Stimulated activated naive CD4-positive, alpha-beta T cell (primary cell): Measurements from ENCODE around the gene EEPD1.
A peak's percentile ranks its signal among the peaks of the same experiment; 100 is the strongest.

ENCODE experiments used
- DNase-seq, 6 experiments: peaks; one replicate each; lab custom pipeline; 2025; lab: John Stamatoyannopoulos, UW

EEPD1 gene

DNA sequence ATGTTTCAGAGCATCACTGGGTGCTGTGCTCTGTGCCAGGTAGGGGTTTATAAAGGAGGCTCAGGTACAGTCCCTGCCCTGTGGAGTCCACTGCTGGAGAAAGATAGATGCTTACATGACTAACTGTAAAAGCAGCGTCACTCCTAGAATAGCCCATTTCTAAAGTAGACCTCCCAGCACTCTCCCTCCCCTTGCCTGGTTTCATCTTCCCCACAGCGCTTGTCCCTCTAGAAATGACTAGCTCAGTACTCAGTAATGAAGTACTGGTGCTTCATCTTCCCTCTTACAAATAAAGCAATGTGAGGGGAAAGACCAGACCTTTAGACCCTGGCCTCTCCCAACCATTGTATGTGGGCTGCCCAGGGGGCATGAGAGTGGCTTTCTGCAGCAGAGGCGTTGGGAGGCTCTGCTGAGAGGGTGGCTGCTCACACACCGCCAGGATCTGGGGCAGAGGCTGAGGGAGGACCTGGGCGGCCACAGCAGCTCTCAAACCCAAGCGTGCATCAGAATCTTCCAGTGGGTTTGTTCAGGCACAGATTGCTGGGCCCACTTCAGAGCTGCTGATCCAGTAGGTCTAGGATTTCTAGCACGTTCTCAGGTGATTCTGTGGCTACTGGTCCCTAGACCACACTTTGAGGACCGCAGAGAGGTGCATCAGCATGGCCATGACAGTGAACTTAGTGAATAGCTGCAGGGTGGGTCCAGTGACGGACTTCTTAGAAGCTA, 126.3 kb downstream of the EEPD1 start:
- DNase-seq, result no peak

DNA sequence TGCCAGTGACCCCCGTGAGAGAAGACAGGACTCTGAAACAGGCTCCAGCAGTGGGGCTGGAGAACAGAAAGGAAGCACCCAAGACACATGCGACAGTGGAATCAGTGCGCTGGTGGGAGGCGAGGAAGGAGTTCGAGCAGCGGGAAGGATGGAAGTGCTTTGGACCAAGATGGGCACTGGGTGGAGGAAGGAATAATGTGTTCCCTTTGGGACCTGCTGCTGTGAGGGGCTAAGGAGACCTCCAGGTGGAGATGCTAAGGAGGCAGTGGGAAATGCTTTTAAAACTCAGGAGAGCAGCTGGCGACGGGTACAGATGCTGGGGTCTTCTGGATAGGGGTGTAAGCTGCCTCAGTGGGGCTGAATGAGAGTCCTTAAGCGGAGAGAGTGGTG, 126.9 kb downstream of the EEPD1 start:
- no peak for DNase-seq

DNA sequence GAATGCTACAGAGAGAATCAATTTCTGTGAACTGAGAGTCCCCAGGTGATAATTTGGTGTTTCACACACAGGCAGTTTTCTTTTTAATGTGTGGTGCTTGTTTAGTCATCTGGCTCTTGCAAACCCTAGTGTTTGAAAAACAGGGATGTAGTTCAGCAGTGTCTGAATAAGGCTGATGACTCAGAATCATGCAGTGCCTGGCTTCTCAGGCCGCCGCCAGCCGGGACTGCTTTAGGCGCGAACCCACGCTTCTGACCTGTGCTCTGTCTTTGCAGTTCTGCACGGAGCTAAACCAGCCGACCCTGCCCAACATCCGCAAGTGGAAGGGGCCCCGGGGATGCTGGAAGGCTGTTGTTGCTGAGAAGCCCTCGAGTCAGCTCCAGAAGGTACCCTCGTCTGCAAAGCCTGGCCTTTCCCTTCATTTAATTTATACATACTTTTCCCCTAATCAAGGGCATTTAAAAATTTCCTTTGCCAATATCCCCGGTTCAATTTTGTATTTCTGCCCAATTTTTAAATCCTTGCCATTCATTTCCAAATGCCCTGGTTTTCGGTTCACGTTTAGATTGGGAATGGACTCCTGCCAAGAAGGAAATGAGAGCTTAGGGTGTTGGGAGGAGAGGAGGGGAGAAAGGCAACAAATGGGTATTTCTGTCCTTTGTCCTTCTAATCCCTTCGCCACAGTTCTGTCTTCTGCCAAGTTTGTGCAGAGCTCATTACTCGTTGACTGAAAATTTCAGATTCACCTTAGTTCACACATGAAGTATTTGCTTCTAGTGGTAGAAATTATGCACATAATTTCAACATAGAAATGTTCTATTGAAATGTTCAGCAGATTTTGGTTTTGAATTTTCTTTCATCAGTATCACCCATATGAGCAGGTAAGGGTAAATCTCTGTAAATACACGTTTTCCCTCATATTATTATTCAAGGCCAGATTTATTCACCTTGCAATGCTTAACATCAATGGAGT, 128.1 kb downstream of the EEPD1 start:
- DNase-seq, result no peak

DNA sequence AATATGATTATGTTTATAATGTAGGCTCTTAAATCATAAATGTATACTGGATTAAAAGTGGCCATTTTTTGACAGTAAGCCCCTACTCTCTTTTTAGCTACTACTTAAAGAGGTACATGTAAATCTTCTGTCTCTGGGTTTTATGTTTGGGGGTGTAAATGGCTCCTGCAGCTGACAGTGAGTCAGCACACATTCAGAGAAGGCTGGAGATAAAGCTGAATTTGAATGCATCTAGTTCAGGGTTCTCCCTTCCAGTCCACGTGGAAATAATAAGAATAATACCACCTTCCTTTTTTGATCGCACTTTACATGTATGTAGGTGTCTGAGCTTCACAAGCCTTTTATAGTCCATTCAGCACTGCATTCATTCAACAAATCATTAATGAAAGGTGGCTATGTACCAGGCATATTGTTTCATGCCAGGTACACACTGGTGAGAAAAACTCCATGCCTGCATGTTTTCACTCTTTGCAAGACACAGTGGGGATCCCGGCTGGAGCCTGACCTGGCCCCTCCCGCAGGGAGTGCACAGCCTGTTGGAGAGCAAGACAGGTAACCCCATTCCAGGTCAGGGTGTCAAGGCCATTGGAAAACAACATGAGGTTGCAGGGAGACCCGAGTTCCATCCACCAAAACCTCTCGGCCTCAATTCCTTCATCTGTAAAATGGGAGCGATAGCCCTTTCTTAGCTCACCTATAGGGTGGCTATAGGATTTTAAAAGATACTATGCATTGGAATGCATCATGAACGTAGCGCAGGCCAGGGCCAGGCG, 129.1 kb downstream of the EEPD1 start:
- no peak for DNase-seq

DNA sequence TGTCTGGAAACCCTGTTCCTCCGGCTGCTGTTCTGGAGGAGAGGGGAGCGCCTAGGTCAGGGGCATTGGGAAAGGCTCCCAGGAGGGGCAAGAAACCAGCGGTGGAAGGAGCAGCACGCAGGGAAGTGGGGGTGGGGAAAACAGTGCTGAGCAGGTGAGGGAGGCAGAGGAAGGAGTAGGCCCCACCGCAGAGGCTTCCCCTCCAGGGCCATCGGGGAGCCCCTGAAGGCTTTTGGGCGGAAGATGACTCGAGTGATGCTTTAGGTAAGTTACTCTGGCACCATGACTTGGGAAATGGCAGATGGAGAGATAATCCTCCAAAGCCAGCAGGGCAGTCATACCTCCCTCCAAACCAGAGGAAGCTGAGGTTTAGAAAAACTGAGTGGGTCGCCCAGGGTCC, 130.1 kb downstream of the EEPD1 start:
- peak in 1 of 6 experiments; percentile 6 for DNase-seq

DNA sequence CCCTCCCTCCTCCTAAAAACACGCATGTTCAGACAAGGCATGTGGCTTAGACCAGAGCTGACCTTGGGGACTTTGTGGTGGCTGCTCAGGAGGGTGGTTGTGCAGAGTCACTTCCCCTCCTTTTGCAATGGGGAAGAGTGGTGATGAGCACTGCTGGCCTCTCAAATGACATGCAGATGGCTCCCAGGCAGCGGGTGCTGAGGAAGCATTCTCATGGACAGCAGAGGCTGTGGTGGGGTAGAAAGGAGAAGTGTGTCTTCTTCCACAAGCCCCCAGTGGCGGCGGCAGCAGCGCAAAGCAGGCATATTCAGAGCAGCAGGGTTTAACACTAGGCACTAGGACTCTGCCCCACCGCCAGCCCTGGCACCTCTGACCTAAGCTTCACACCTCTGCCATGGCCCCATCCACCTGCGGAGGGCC, 130.7 kb downstream of the EEPD1 start:
- DNase-seq, result no peak

DNA sequence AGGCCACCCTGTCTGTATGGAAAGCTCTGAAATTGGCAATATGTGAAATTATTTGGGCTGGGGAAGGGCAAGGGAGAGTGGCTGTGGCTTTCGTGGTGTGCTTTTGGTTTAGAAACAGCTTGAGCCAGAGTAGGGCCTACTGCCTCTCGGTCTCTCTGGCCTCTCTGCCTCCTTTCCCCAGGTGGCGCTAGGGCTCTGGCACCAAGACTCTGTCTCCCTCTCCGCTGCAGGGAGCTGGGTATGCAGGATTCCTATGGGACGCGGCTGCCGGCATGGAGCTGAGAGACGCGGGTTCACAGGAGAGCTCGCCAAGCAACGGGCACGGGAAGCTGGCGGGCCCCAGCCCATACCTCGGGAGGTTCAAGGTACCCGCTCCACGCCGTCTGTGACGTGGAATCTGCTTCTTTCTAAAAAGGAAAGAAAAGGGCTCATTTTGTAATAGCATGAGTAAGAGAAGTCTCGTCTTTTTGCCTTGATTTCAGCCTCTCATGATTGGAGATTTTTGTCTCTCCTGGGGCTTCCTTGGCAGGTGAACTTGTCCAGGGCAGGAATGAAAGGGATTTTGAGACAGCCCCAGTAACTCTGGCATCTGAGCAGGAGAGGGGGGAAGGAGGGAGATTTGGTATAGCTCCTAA, 131.5 kb downstream of the EEPD1 start:
- no peak for DNase-seq

DNA sequence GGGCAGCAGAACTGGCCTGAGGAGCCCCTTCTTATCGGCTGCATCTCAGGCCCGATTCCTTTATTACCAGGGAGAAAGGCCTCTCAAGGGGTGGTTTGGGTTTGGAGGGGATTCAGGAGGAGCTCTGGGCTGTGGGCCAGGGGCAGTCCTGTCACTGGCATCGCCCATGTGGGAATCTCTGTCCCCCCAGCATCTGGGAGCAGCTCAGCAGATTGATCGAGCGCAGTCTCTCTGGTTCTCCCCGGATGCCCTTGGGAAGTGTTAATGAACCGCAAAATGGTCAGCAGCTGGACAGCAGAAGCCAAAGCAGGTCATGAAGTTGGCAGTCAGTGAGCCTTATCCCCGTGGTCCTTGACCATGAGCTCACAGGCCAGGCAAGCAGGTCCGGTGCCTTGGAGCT, 132.2 kb downstream of the EEPD1 start:
- no peak for DNase-seq

DNA sequence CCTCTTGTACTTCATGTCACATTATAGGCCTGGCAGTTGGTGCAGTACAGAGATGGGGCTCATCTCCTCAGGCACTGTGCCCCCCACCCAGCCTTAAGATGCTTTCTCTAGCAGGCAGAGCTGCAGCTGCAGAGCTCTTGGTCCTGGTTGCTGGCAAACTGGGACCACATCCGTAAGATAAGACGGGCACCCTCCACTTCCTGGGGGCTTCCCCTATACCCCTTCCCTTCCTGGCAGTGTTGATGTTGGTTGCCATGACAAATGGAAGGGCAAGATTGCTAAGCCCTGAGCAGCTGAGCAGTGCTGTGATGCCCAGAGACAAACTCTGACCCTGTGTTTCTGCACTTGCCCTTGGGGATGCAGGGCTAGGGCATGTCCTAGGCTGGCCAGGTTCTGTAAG, 133.2 kb downstream of the EEPD1 start:
- peak; percentile 33 to 79 (median 58) for DNase-seq

DNA sequence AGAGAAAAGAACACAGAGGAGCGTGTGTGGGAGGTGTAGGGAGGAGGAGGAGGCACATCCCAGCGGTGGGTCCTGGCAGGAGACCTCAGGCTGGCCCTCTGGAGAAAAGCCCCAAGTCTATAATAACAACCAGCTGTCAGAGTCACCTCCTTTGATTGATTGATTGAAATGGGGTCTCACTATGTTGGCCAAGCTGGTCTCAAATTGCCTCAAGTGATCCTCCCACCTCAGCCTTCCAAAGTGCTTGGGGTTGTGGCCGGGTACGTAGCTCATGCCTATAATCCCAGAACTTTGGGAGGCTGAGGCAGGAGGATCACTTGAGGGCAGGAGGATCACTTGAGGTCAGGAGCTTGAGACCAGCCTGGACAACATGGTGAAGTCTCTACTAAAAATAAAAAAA, 133.6 kb downstream of the EEPD1 start:
- DNase-seq, result no peak

DNA sequence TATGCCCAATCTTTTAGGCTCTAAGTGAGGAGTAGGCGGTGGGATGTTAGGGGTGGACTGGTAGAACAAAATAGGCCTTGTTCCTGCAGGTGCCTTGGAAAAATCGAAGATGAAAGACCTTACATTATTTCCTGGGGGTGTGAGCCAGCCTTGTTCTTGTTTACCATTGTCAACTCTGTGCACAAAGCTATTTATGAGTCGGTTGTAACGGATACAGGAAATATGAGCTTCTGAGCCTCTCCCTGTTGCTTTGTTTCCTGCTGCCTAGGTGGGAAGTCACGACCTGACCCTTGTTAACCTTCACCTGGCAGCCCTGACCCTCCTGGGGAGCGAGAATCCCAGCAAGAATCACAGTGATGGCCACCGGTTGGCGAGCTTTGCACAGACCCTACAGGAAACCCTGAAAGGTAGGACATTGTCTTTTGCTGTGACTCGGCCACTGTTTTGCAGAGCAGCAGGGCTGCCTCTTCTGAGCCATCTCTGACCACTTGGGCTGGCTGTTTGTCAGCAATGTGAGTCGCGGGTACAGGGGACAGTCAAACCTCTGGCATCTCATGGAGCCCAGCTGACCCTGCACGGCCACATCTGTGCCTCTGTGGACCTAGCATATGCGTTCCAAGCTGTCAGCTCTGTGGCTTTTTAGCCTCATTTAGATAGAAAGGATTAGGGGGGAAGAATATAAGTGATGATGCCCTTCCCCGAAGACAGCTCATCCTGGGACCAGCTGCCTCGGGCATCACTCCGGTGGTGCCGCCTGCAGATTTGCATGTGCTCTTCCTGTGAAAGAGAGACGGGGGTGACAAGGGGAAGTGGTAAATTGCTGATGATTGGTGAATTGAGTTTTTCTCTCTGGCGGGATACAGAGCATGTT, 134.6 kb downstream of the EEPD1 start:
- DNase-seq, result peak in 4 of 6 experiments; percentile 4 to 42 (median 30)

DNA sequence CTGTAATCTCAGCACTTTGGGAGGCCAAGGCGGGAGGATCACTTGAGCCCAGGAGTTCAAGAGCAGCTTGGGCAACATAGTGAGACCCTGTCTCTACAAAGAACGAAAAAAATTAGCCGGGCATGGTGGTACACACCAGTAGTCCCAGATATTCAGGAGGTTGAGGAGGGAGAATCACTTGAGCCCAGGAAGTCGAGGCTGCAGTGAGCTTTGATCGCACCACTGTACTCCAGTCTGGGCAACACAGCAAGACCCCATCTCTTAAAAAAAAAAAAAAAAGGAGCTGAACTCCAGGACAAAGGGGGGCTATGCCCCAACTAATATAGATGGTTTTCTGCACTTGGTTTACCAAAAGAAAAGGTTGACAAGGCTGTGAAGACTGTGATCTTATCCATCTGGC, 135.4 kb downstream of the EEPD1 start:
- no peak for DNase-seq

DNA sequence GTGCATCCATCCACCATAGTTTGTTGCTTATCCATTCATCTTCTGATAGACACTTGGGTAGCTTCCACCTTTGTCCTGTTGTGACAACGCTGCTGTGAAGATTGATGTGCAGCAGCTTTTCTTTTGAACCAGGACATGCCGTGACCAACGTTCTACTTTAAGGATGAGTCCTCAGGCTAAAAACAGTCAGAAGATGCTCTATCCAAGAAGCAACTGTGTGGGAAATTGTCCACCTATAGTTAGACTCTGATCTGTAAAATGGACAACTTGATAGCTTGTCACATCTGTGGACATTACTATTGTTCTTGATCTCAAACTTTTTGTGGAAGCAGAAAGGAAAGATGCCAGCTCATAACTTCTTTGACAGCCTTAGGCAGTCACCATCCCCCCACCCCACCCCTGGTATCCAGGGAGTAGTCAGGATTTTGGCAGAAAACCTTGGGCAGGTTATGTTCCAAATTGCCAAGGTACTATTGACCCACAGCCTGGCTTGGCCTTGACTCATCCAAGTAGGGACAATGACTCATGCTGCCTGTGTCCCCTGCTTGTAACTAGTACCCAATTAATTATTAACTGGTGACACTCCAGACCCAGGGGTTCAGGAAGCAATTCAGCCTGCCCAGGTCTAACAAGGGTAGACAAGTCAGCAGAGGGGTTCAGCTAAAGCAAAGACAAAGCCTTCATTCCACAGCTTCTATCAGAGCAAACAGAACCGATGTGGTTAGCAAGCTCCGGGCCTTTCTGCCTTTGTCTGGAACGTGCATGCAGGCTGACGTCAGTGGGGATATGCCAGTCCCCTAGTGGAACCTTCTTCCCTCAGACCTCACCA, 137.0 kb downstream of the EEPD1 start:
- no peak for DNase-seq

DNA sequence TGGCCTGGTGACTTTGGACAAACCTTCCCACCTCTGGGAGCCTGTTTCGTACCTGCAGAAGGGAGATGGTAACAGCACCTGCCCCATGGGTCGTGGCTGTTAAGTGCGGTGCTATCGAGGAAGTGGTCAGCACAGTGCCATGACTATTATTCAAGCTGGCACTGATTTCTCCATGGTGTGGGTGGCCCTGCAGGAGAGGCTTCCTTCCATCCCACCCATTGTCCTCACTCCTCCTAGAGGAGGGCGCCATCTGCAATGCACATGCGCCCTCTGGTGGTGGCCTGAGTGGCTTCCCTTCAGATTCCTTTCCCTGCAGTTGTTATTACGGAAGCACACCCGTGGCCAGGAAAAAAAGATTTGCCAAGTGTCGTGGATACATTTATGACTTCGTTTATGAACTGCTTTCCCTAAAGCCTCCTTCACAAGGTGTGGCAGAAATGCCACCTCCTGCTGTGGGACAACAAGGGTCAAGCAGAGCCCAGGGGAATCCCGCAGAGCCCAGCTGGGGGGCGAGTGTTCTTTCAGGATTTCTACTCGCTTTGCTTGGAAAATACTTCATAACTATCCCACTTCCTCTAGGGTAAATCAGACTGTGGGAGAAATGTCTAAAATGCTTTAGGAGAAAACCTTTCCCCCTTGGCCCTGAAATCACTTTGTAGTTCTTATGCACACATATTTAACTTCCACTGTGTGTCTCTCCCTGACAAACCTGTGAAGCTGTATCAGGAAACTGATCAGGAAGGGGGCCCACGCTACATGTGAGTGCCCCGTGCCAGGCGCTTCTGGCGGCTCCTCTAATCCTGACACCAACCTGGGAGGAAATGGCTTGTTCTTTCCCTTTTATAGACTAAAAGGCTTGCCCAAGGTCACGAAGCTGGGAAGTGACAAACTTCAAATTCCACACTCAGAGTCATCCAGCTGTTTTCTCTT, 138.6 kb downstream of the EEPD1 start:
- peak; percentile 27 to 68 (median 64) for DNase-seq

DNA sequence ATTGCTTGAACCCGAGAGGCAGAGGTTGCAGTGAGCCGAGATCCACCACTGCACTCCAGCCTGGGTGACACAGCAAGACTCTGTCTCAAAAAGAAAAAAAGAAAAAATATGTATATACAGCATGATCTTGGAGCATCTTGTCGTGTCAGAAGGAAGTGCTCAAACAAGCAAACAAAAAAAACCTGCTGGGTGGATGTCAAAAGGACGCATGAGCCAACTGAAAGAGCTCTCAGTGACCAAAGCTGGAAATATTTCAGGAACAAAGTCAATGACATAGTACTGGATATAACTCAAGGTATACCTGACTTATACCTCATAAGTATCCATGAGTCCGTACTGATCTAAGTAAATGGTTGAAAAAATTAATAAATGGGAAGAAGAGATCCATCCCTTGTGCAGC, 142.0 kb downstream of the EEPD1 start:
- DNase-seq, result no peak

DNA sequence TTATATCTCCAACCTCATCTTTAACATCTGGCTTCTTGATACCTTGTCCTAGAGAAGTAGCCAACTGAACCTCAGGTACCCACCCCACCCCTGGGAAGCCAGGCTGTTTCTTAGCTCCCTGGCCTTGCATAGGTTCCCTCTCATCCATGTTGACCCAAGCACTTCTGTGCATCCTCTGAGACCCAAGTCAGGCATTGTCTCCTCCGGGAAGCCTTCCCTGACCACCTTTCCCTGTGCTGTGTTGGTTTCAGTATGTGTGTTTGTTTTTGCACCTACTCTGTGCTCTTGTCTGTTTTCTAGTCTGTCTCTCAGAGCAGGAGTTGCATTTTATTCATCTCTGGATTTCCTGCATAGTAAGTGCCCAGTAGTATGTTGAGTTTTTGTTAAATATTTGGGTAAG, 143.2 kb downstream of the EEPD1 start:
- no peak for DNase-seq

DNA sequence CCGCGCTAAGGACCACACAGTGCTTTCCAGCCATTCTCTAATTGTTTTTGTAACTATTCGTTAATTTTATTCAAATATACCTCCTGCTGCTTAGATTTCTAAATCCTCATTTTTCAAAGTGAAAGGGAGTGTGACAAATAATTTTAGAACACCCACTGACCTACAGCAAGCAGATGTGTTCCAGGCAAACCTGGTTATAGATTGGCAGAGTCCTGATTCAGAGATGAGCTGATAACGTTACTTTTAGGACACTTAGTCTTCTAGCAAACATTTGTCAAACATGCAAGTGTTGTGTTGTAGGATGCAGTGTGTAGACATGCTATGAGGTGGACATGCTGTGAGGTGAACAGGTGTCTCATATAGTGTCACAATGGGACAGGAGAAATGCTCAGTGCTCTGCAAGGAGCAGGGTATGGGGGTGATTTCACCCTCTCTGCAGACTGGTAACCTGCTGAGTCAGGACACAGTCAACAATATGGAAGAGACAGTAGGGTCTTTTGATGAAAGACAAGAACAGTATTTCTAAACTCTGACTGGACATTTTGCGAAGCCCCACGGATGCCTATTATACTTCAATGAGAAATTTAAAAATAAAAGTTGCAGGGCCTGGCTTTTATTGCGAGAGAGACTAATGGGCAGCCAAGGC, 144.4 kb downstream of the EEPD1 start:
- DNase-seq, result no peak

DNA sequence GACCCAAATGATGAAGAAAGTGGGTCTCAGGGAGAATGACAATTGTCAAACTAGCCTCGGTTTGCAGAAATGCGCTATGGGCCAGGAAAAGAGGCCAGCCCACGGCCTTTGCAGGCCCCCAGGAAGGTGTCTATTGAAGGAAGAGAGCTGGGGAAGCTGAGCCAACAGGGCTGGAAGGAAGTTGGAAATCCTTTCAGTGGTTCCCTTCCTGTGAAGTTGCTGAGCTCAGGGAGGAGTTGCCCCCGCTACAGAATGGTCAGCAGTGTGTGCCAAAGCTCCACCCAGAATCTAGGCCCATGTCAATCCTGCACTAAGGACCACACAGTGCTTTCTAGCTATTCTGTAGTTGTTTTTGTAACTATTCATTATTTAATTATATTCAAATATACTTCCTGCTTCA, 145.1 kb downstream of the EEPD1 start:
- DNase-seq, result no peak
